Calu3 (cell line): ENCODE data around the gene TTC27. TPM values are rescaled to one million over a fixed set of nuclear protein-coding genes. Genes with fewer than 3 reads are reported as not detected.

Experiments used
- BruUV-seq: library from RNA; stranded (reverse); fragments of 400-500 nt; replicated peaks from 2 replicates; lab custom pipeline; 2021; lab: Mats Ljungman, UMichigan
- CTCF ChIA-PET: fragments of 300-600 bp; sonication (Branson Sonifier 250); formaldehyde crosslinking; loops from one replicate; lab custom pipeline; 2022; ENCODE audit warnings: antibody characterized with exemption; lab: Charles Lee
- DNase-seq: peaks from one replicate; pipeline ENCODE4 v3.0.0; 2022
- H3K27ac Mint-ChIP-seq: one replicate; pipeline ENCODE4 v1.8.0; 2022; ENCODE audit warnings: mixed read lengths; ENCODE audit not compliant: unreplicated experiment
- H3K27me3 Mint-ChIP-seq: one replicate; pipeline ENCODE4 v1.8.0; 2022; ENCODE audit warnings: mixed read lengths; ENCODE audit not compliant: unreplicated experiment
- H3K36me3 Mint-ChIP-seq: one replicate; pipeline ENCODE4 v1.8.0; 2022; ENCODE audit warnings: mild to moderate bottlenecking, moderate library complexity, mixed read lengths; ENCODE audit not compliant: insufficient read depth, unreplicated experiment
- H3K4me1 Mint-ChIP-seq: one replicate; pipeline ENCODE4 v1.8.0; 2022; ENCODE audit warnings: mild to moderate bottlenecking, low read depth, mixed read lengths; ENCODE audit not compliant: unreplicated experiment
- H3K4me3 Mint-ChIP-seq: one replicate; pipeline ENCODE4 v1.8.0; 2022; ENCODE audit warnings: mild to moderate bottlenecking, low read depth, moderate library complexity, mixed read lengths; ENCODE audit not compliant: unreplicated experiment
- H3K9me3 Mint-ChIP-seq: one replicate; pipeline ENCODE4 v1.8.0; 2022; ENCODE audit warnings: low read depth, mixed read lengths; ENCODE audit not compliant: unreplicated experiment
- intact Hi-C: fragments of 100-400 bp; cut with micrococcal nuclease; formaldehyde crosslinking; loops from one replicate; pipeline ENCODE4 v1.10.0; 2022; ENCODE audit not compliant: unreplicated experiment
- total RNA-seq: library from RNA; stranded (reverse); gene quantifications from 2 replicates; pipeline ENCODE4 v1.2.3, GENCODE V29; 2022
- TF ChIP-seq, protein P1 (sequence below): fragments of 200-600 bp; IDR thresholded peaks from one replicate; pipeline ENCODE4 v1.8.0; 2022; ENCODE audit warnings: antibody characterized with exemption; ENCODE audit not compliant: unreplicated experiment

TTC27 gene
- total RNA-seq, 1 experiment from 2014 or later = 20.1 TPM

DNA sequence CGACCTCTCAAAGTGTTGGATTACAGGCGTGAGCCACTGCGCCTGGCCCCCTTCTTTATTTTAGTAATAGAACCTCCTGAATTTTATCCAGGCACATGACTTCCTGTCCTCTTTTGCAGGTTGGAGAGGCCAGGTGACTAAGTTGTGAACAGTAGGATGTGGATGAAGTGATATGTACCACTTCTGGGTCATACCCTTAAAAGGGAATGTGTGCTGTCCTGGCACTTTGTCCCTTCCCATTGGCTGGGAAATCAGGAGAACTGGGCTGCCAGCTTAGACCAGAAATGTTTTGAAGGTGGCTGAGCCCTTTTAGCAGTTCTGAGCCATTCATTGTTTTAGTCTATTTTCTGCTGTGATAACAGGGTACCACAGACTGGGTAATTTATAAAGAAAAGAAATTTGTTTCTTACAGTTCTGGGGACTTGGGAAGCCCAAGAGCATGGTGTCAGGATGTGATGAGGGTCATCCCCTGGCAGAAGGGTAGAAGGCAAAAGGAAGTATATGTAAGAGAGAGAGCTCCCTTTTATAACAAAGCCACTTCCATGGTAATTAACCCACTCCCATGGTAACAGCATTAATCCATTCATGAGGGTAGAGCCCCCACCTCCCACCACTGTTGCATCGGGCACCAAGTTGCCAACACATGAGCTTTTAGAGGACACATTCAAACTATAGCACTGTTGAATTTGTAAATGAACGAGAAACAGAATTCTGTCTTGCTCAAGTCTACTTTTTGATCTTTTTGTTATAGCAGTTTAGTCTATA is 79.1 kb downstream of the TTC27 start:
- Mint-ChIP-seq H3K27ac (no peak overlapping the region), H3K9me3 (no peaks in the 10 kb centered on the region), H3K4me1 (no peaks in the 10 kb centered on the region), H3K4me3 (no peak overlapping the region), H3K27me3 (no peaks in the 10 kb centered on the region), H3K36me3 (no peaks in the 10 kb centered on the region)
- no peak for DNase-seq
- no TSS peak for BruUV-seq
- TF ChIP-seq, protein P1, sequence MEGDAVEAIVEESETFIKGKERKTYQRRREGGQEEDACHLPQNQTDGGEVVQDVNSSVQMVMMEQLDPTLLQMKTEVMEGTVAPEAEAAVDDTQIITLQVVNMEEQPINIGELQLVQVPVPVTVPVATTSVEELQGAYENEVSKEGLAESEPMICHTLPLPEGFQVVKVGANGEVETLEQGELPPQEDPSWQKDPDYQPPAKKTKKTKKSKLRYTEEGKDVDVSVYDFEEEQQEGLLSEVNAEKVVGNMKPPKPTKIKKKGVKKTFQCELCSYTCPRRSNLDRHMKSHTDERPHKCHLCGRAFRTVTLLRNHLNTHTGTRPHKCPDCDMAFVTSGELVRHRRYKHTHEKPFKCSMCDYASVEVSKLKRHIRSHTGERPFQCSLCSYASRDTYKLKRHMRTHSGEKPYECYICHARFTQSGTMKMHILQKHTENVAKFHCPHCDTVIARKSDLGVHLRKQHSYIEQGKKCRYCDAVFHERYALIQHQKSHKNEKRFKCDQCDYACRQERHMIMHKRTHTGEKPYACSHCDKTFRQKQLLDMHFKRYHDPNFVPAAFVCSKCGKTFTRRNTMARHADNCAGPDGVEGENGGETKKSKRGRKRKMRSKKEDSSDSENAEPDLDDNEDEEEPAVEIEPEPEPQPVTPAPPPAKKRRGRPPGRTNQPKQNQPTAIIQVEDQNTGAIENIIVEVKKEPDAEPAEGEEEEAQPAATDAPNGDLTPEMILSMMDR = no peak
- CTCF ChIA-PET = no interaction called here
- intact Hi-C loops = no loop called here

DNA sequence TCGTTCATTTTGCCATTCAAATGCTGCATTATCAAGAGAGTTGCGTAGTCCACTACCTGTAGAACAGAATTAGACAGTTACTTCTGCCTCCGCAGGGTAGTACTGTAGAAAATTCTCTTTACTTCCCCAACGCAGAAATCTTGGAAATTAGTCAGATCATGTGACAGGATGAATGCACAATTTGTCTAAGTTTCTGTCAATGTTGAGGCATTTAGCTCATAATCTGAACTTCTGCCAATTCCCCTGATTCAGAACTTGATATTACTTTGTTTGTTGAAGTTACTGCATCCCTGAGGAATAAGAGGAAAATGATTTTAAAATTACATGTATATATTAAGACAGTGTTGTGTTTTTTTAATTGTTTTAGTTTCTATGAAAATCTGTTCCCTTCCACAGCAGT is 83.4 kb downstream of the TTC27 start:
- intact Hi-C loops = no loop called here
- CTCF ChIA-PET = no interaction called here
- Mint-ChIP-seq H3K4me1 (no peaks in the 10 kb centered on the region), H3K27me3 (no peaks in the 10 kb centered on the region), H3K4me3 (no peak overlapping the region), H3K27ac (no peak overlapping the region), H3K9me3 (no peaks in the 10 kb centered on the region), H3K36me3 (no peaks in the 10 kb centered on the region)
- no peak for DNase-seq
- no TSS peak for BruUV-seq
- TF ChIP-seq, protein P1 = no peak

DNA sequence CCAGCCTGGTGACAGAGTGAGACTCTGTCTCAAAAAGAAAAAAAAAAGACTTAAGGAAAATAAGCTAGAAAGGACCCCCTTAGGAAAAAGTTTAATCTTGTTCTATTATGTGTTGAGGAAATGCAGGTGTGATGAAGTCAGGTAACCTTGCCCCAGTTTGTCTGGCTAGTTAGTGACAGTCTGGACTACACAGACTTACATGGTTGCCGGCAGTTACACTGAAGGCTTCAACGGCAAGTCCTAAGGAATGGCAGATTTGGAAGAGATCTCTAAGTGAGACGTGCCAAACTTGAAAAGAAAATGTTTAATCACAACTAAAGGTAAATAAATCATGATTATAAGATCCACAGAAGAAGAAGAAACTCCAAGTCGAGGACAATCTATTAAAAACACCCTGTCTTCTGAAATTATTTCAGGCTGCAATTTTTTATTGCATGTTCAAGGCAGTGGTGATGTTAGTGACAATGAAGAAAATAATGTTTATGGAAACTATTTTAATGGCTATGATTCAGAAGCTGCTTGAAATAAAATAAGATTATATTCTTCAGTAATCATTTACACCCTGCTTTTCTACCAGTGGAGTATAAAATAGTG is 84.2 kb downstream of the TTC27 start:
- no peak overlapping the region for H3K4me3 Mint-ChIP-seq
- no peaks in the 10 kb centered on the region for H3K4me1 Mint-ChIP-seq
- no peaks in the 10 kb centered on the region for H3K36me3 Mint-ChIP-seq
- CTCF ChIA-PET = no interaction called here
- intact Hi-C loops = no loop called here
- no peaks in the 10 kb centered on the region for H3K27me3 Mint-ChIP-seq
- no peak for DNase-seq
- TF ChIP-seq, protein P1 = no peak
- no peaks in the 10 kb centered on the region for H3K9me3 Mint-ChIP-seq
- BruUV-seq = no TSS peak
- no peak overlapping the region for H3K27ac Mint-ChIP-seq

- Mint-ChIP-seq H3K4me3 (no peak overlapping the region), H3K27ac (no peak overlapping the region), H3K4me1 (no peaks in the 10 kb centered on the region), H3K27me3 (no peaks in the 10 kb centered on the region), H3K36me3 (no peaks in the 10 kb centered on the region), H3K9me3 (no peaks in the 10 kb centered on the region)
- CTCF ChIA-PET = interaction anchor here (0.6 kb wide), 1 partner anchor 771 kb away, joined by 4 read pairs; no protein-coding TSS in a partner anchor
- BruUV-seq = no TSS peak
- intact Hi-C loops = no loop called here
- TF ChIP-seq, protein P1 = no peak
- DNase-seq = no peak
Observed at GRCh38 chr2:32712870-32713269, 85.0 kb downstream of the TTC27 start.
